Stimulated activated CD4-positive, alpha-beta T cell treated with anti-CD3 and anti-CD28 coated beads, Interleukin-15, amount 100 ng/mL, for 24 hours (primary cell): Measurements from ENCODE around the gene SFT2D3.

Experiments
- DNase-seq: peaks from one replicate; pipeline ENCODE4 v3.0.0-alpha.2; 2020

Gene SFT2D3

GRCh38 chr2:127754186-127754585, 52.9 kb downstream of the SFT2D3 start:
- DNase-seq = no peak
